SK-N-SH (cell line): ENCODE data around the gene PIMREG. TPM values are rescaled to one million over a fixed set of nuclear protein-coding genes. Genes with fewer than 3 reads are reported as not detected.

Experiments
- CTCF ChIA-PET: fragments of 300-600, 350-600 bp; formaldehyde crosslinking; extraction: SDS; loops from one replicate; lab custom pipeline; 2021; lab: Yijun Ruan, JAX
- POLR2A ChIA-PET: fragments of 350-600 bp; sonication (Branson Sonifier 250); formaldehyde crosslinking; extraction: SDS; loops from one replicate; lab custom pipeline; 2020; ENCODE audit warnings: antibody characterized with exemption, inconsistent platforms; lab: Yijun Ruan, JAX
- DNase-seq: peaks from one replicate; pipeline ENCODE4 v3.0.0; 2012
- H2AFZ ChIP-seq: fragments of 200-600 bp; sonication (generic); 2 replicates; pipeline ENCODE4 v1.8.1; 2016; ENCODE audit warnings: antibody characterized with exemption, mild to moderate bottlenecking, low read depth
- H3F3A ChIP-seq: fragments of 200-600 bp; sonication (generic); replicated peaks from 2 replicates; pipeline ENCODE3; 2016; ENCODE audit warnings: antibody characterized with exemption, mild to moderate bottlenecking; ENCODE audit not compliant: insufficient read depth
- H3K27ac ChIP-seq, 2 experiments: fragments of 200-500 bp in 1 of 2; fragments of 200-600 bp in 1 of 2; sonication (Bioruptor generic) in 1 of 2; sonication (generic), shearing (Covaris generic) in 1 of 2; 2 replicates each; pipeline versions ENCODE4 v1.5.1 to v1.6.1; 2014 to 2016; ENCODE audit warnings: low read depth in 2 of 2, inconsistent platforms in 1 of 2, low read length in 1 of 2, mild to moderate bottlenecking in 1 of 2, mixed read lengths in 1 of 2
- H3K27me3 ChIP-seq: fragments of 200-600 bp; sonication (generic), shearing (Covaris generic); 2 replicates; pipeline ENCODE4 v1.6.1; 2016; ENCODE audit warnings: mixed run types; ENCODE audit not compliant: insufficient read depth
- H3K36me3 ChIP-seq, 2 experiments: fragments of 200-500 bp in 1 of 2; fragments of 200-600 bp in 1 of 2; sonication (Bioruptor generic) in 1 of 2; sonication (generic) in 1 of 2; replicated peaks in 1 of 2; 2 replicates each; pipeline versions ENCODE3 to v1.5.1; 2014 to 2016; ENCODE audit warnings: low read length in 1 of 2, mild to moderate bottlenecking in 1 of 2; ENCODE audit not compliant: insufficient read depth in 2 of 2, control insufficient read depth in 1 of 2
- H3K4me1 ChIP-seq, 2 experiments: fragments of 200-500 bp in 1 of 2; fragments of 200-600 bp in 1 of 2; sonication (Bioruptor generic) in 1 of 2; sonication (generic), shearing (Covaris generic) in 1 of 2; 2 replicates each; pipeline versions ENCODE4 v1.5.1 to v1.6.1; 2014 to 2016; ENCODE audit warnings: low read depth in 1 of 2, low read length in 1 of 2, mixed run types in 1 of 2; ENCODE audit not compliant: insufficient read depth in 2 of 2, control insufficient read depth in 1 of 2
- H3K4me2 ChIP-seq: fragments of 200-600 bp; sonication (generic), shearing (Covaris generic); 2 replicates; pipeline ENCODE4 v1.6.1; 2017; ENCODE audit warnings: mixed run types
- H3K4me3 ChIP-seq, 2 experiments: fragments of 200-500 bp in 1 of 2; fragments of 200-600 bp in 1 of 2; sonication (Bioruptor generic) in 1 of 2; sonication (generic), shearing (Covaris generic) in 1 of 2; 2 replicates each; pipeline versions ENCODE4 v1.5.1 to v1.8.1; 2014 to 2016; ENCODE audit warnings: low read depth in 2 of 2, inconsistent platforms in 1 of 2, low read length in 1 of 2, mild to moderate bottlenecking in 1 of 2, mixed read lengths in 1 of 2, moderate library complexity in 1 of 2
- H3K79me2 ChIP-seq: fragments of 200-600 bp; sonication (generic); 2 replicates; pipeline ENCODE4 v1.8.1; 2017; ENCODE audit warnings: mild to moderate bottlenecking; ENCODE audit not compliant: insufficient read depth
- H3K9ac ChIP-seq: fragments of 200-600 bp; sonication (generic); 2 replicates; pipeline ENCODE4 v1.6.1; 2017; ENCODE audit warnings: mixed run types
- H3K9me2 ChIP-seq: fragments of 200-600 bp; sonication (generic); 2 replicates; pipeline ENCODE4 v1.6.1; 2017; ENCODE audit warnings: mixed run types
- H3K9me3 ChIP-seq: fragments of 200-600 bp; sonication (generic); 2 replicates; pipeline ENCODE4 v1.6.1; 2017; ENCODE audit warnings: mixed run types, mild to moderate bottlenecking, moderate library complexity
- H4K20me1 ChIP-seq: fragments of 200-600 bp; sonication (generic); 2 replicates; pipeline ENCODE4 v1.6.1; 2017; ENCODE audit warnings: mild to moderate bottlenecking, mixed run types; ENCODE audit not compliant: insufficient read depth
- EZH2phosphoT487 ChIP-seq: fragments of 200-600 bp; sonication (generic); IDR thresholded peaks from 2 replicates; pipeline ENCODE4 v1.6.1; 2017; ENCODE audit warnings: low read depth, mixed run types, mild to moderate bottlenecking, antibody characterized with exemption, moderate library complexity, borderline replicate concordance
- NRF1 ChIP-seq: IDR thresholded peaks from 2 replicates; pipeline ENCODE4 v1.6.1; 2012; ENCODE audit warnings: low read depth, mild to moderate bottlenecking, low read length
- TAF1 ChIP-seq: IDR thresholded peaks from 2 replicates; pipeline ENCODE4 v1.6.1; 2012; ENCODE audit warnings: low read depth, mild to moderate bottlenecking, low read length, moderate library complexity, borderline replicate concordance
- USF1 ChIP-seq: IDR thresholded peaks from 2 replicates; pipeline ENCODE4 v1.4.0; 2012; ENCODE audit warnings: low read depth, borderline replicate concordance
- ZBTB33 ChIP-seq: IDR thresholded peaks from 2 replicates; pipeline ENCODE4 v1.4.0; 2012; ENCODE audit warnings: low read depth, borderline replicate concordance
- WGBS: methylation state at CpG from one replicate; pipeline ENCODE4 v1.1.6; 2017; ENCODE audit warnings: low lambda C conversion rate; 5-methylcytosine and 5-hydroxymethylcytosine counted together
- polyA plus RNA-seq, 3 experiments: library from polyadenylated mRNA; depleted of rRNA; stranded (reverse); fragments of >200 nt; gene quantifications; 2 replicates each; pipeline ENCODE4 v1.2.3, GENCODE V29; 2012
- TF ChIP-seq, protein P1 (sequence below): IDR thresholded peaks from 2 replicates; pipeline ENCODE4 v1.6.1; 2012; ENCODE audit warnings: mild to moderate bottlenecking, low read depth, low read length, moderate library complexity

The PIMREG gene
- polyA plus RNA-seq, 1 of the 3 experiments (the other 2 are of a cell fraction), result 19.6 TPM

DNA sequence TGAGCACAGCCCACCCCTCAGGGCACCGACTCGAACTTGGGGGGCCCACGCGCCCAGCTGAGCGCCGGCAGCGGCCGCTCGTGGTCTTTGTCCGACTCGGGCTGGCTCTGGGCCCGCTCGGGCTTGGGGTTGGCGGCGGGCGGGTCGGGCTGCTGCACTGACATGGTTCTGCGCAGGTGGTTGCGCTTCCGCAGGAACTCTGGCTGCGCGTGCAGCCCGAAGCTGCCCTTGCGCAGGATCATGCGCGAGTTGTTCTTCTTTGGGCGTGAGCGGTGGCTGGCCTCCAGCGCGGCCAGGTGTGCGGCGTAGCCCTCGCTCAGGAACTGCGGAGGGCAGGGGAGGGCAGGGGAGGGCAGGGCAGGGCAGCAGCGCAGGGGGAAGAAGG, 11.1 kb downstream of the PIMREG start:
- WGBS, result 31% methylated on average over 18 of the region's 35 CpGs
- no peaks in the 10 kb centered on the region for H3K79me2 ChIP-seq
- no peaks in the 10 kb centered on the region for H3K9me3 ChIP-seq
- H3K36me3 ChIP-seq, result no peaks in the 10 kb centered on the region
- no peak overlapping the region for H3K9ac ChIP-seq
- H3K9me2 ChIP-seq, result no peaks in the 10 kb centered on the region
- peaks cover 3 to 17% of the 10 kb centered on the region in 2 experiments; a peak in 2 of 4 replicates for H3K4me1 ChIP-seq
- CTCF ChIA-PET, result interaction anchor here (1.7 to 2.1 kb wide), 3 partner anchors 15 to 19 kb away, joined by 4 to 12 read pairs (median 5); no protein-coding TSS in a partner anchor
- H3K4me2 ChIP-seq, result no peak overlapping the region
- H3F3A ChIP-seq, result no peaks in the 10 kb centered on the region
- peak; percentile 74 for DNase-seq
- no peak overlapping the region; a peak in 1 of 4 replicates for H3K4me3 ChIP-seq
- H3K27me3 ChIP-seq, result no peaks in the 10 kb centered on the region
- POLR2A ChIA-PET, result no interaction called here
- H3K27ac ChIP-seq, result no peak overlapping the region
- no peak overlapping the region for H2AFZ ChIP-seq
- no peaks in the 10 kb centered on the region for H4K20me1 ChIP-seq
- TF ChIP-seq USF1, result no peak
- peak; percentile 45 for TF ChIP-seq NRF1

- H4K20me1 ChIP-seq, result no peaks in the 10 kb centered on the region
- no peaks in the 10 kb centered on the region for H3K9me3 ChIP-seq
- no peaks in the 10 kb centered on the region for H3K79me2 ChIP-seq
- no peak for DNase-seq
- TF ChIP-seq ZBTB33, result no peak
- no peak for TF ChIP-seq TAF1
- no peak for TF ChIP-seq EZH2phosphoT487
- TF ChIP-seq, protein P1, sequence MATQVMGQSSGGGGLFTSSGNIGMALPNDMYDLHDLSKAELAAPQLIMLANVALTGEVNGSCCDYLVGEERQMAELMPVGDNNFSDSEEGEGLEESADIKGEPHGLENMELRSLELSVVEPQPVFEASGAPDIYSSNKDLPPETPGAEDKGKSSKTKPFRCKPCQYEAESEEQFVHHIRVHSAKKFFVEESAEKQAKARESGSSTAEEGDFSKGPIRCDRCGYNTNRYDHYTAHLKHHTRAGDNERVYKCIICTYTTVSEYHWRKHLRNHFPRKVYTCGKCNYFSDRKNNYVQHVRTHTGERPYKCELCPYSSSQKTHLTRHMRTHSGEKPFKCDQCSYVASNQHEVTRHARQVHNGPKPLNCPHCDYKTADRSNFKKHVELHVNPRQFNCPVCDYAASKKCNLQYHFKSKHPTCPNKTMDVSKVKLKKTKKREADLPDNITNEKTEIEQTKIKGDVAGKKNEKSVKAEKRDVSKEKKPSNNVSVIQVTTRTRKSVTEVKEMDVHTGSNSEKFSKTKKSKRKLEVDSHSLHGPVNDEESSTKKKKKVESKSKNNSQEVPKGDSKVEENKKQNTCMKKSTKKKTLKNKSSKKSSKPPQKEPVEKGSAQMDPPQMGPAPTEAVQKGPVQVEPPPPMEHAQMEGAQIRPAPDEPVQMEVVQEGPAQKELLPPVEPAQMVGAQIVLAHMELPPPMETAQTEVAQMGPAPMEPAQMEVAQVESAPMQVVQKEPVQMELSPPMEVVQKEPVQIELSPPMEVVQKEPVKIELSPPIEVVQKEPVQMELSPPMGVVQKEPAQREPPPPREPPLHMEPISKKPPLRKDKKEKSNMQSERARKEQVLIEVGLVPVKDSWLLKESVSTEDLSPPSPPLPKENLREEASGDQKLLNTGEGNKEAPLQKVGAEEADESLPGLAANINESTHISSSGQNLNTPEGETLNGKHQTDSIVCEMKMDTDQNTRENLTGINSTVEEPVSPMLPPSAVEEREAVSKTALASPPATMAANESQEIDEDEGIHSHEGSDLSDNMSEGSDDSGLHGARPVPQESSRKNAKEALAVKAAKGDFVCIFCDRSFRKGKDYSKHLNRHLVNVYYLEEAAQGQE, result no peak
- peaks cover 3 to 17% of the 10 kb centered on the region in 2 experiments; a peak in 2 of 4 replicates for H3K4me1 ChIP-seq
- CTCF ChIA-PET, result interaction anchor here (1.9 to 2.1 kb wide), 2 partner anchors 17 to 20 kb away, joined by 5 to 12 read pairs; no protein-coding TSS in a partner anchor
- no peaks in the 10 kb centered on the region for H3F3A ChIP-seq
- H3K9me2 ChIP-seq, result no peaks in the 10 kb centered on the region
- WGBS, result 96% methylated on average over 9 of the region's 9 CpGs
- H3K9ac ChIP-seq, result no peak overlapping the region
- no peak overlapping the region for H3K4me2 ChIP-seq
- no peaks in the 10 kb centered on the region for H3K27me3 ChIP-seq
- H3K27ac ChIP-seq, result no peak overlapping the region
- POLR2A ChIA-PET, result no interaction called here
- H3K4me3 ChIP-seq, result no peak overlapping the region
- no peak overlapping the region for H2AFZ ChIP-seq
- H3K36me3 ChIP-seq, result no peaks in the 10 kb centered on the region
These were observed 12.1 kb downstream of the PIMREG start for GRCh38 chr17:6456321-6456720.
